Measurements from ENCODE around the gene PADI3. TPM values are rescaled to one million over a fixed set of nuclear protein-coding genes. Genes with fewer than 3 reads are reported as not detected.

The PADI3 gene
- total RNA-seq, 1 experiment from 2014 or later = not detected

DNA sequence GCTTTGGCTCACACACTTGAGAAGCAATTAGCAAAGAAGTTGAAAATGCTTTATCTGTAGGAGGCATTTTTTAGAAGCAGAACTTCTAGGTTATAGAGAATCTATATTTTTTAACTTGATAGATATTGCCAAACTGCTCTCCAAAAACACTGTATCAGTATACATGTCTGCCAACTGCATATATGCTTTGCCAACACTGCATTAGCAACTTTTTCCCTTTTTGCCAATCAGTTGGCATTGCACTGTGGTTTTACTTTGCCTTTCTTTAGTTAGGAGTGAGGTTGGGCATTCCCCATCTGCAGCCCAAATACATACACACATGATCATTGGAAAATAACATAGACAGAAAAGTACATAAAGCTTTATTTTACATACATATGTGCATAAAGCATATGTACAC lies 15.0 kb downstream of the PADI3 start:
- Histone ChIP-seq H3K9me2 (replicated peaks; ENCODE audit: insufficient read depth, low read length) (no peaks in the 10 kb centered on the region), H3K27ac (ENCODE audit: low read length) (no peak overlapping the region)

GRCh38 chr1:17264470-17264869 lies 15.6 kb downstream of the PADI3 start:
- H2AFZ ChIP-seq (ENCODE audit: low read length) = no peak overlapping the region
- no peak for DNase-seq
- no peaks in the 10 kb centered on the region for H3K9me3 ChIP-seq (ENCODE audit: low read length)
- H3K4me2 ChIP-seq (ENCODE audit: low read depth, low read length, poor library complexity, severe bottlenecking) = no peak overlapping the region
- H3K27me3 ChIP-seq (ENCODE audit: low read length) = no peaks in the 10 kb centered on the region
- H3K4me1 ChIP-seq (ENCODE audit: low read length) = no peaks in the 10 kb centered on the region
- H3K9me2 ChIP-seq (replicated peaks; ENCODE audit: insufficient read depth, low read length) = no peaks in the 10 kb centered on the region
- H4K20me1 ChIP-seq (ENCODE audit: insufficient read depth, low read depth, low read length) = no peaks in the 10 kb centered on the region
- H3K27ac ChIP-seq (ENCODE audit: low read length) = no peak overlapping the region
- H3K4me3 ChIP-seq (ENCODE audit: low read length) = no peak overlapping the region
- no peak overlapping the region for H3K9ac ChIP-seq (ENCODE audit: low read length)
- H3K79me2 ChIP-seq (ENCODE audit: low read length) = no peaks in the 10 kb centered on the region
- H3K36me3 ChIP-seq (ENCODE audit: insufficient read depth, low read length) = no peaks in the 10 kb centered on the region

More for the DNA sequence above, 15.0 kb downstream of the PADI3 start:
- no peak overlapping the region for H3K4me2 ChIP-seq (ENCODE audit: low read depth, low read length, poor library complexity, severe bottlenecking)
- no peak for DNase-seq
- no peaks in the 10 kb centered on the region for H3K36me3 ChIP-seq (ENCODE audit: insufficient read depth, low read length)
- no peaks in the 10 kb centered on the region for H3K27me3 ChIP-seq (ENCODE audit: low read length)
- H2AFZ ChIP-seq (ENCODE audit: low read length) = no peak overlapping the region
- no peaks in the 10 kb centered on the region for H3K9me3 ChIP-seq (ENCODE audit: low read length)
- H3K4me1 ChIP-seq (ENCODE audit: low read length) = no peaks in the 10 kb centered on the region
- no peak overlapping the region for H3K4me3 ChIP-seq (ENCODE audit: low read length)
- no peaks in the 10 kb centered on the region for H3K79me2 ChIP-seq (ENCODE audit: low read length)
- H4K20me1 ChIP-seq (ENCODE audit: insufficient read depth, low read depth, low read length) = no peaks in the 10 kb centered on the region
- no peak overlapping the region for H3K9ac ChIP-seq (ENCODE audit: low read length)

- Histone ChIP-seq H3K79me2 (ENCODE audit: low read length) (no peaks in the 10 kb centered on the region), H3K4me2 (ENCODE audit: low read depth, low read length, poor library complexity, severe bottlenecking) (no peak overlapping the region), H3K9me2 (replicated peaks; ENCODE audit: insufficient read depth, low read length) (no peaks in the 10 kb centered on the region), H3K36me3 (ENCODE audit: insufficient read depth, low read length) (no peaks in the 10 kb centered on the region), H3K4me1 (ENCODE audit: low read length) (no peaks in the 10 kb centered on the region), H3K27ac (ENCODE audit: low read length) (no peak overlapping the region), H3K9me3 (ENCODE audit: low read length) (no peaks in the 10 kb centered on the region), H2AFZ (ENCODE audit: low read length) (no peak overlapping the region), H3K4me3 (ENCODE audit: low read length) (no peak overlapping the region), H3K9ac (ENCODE audit: low read length) (no peak overlapping the region), H4K20me1 (ENCODE audit: insufficient read depth, low read depth, low read length) (no peaks in the 10 kb centered on the region), H3K27me3 (ENCODE audit: low read length) (no peaks in the 10 kb centered on the region)
- no peak for DNase-seq
Measured at GRCh38 chr1:17265162-17265561, 16.3 kb downstream of the PADI3 start.

DNA sequence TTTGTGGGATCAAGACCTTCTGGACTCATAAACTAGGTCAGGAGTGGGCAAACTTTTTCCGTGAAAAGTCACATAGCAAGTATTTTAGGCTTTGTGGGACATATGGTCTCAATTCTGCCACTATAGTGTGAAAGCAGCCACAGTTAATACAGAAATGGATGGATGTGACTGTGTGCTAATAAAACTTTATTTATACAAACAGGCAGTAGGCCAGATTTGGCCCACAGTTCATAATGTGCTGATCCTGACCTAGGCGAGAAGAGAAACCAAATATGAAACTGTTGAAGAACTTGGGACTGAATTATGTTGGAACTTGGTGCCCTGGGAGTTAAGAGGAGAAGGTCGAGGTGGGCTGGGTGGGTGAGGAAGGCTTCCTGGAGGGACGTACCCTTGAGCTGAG lies 17.1 kb downstream of the PADI3 start:
- no peaks in the 10 kb centered on the region for H4K20me1 ChIP-seq (ENCODE audit: insufficient read depth, low read depth, low read length)
- H3K9me3 ChIP-seq (ENCODE audit: low read length) = no peaks in the 10 kb centered on the region
- H3K9ac ChIP-seq (ENCODE audit: low read length) = no peak overlapping the region
- no peaks in the 10 kb centered on the region for H3K4me1 ChIP-seq (ENCODE audit: low read length)
- no peak overlapping the region for H3K4me3 ChIP-seq (ENCODE audit: low read length)
- H3K27ac ChIP-seq (ENCODE audit: low read length) = no peak overlapping the region
- no peaks in the 10 kb centered on the region for H3K9me2 ChIP-seq (replicated peaks; ENCODE audit: insufficient read depth, low read length)
- no peak for DNase-seq
- no peaks in the 10 kb centered on the region for H3K27me3 ChIP-seq (ENCODE audit: low read length)
- H3K36me3 ChIP-seq (ENCODE audit: insufficient read depth, low read length) = no peaks in the 10 kb centered on the region
- H2AFZ ChIP-seq (ENCODE audit: low read length) = no peak overlapping the region
- H3K79me2 ChIP-seq (ENCODE audit: low read length) = no peaks in the 10 kb centered on the region
- H3K4me2 ChIP-seq (ENCODE audit: low read depth, low read length, poor library complexity, severe bottlenecking) = no peak overlapping the region

DNA sequence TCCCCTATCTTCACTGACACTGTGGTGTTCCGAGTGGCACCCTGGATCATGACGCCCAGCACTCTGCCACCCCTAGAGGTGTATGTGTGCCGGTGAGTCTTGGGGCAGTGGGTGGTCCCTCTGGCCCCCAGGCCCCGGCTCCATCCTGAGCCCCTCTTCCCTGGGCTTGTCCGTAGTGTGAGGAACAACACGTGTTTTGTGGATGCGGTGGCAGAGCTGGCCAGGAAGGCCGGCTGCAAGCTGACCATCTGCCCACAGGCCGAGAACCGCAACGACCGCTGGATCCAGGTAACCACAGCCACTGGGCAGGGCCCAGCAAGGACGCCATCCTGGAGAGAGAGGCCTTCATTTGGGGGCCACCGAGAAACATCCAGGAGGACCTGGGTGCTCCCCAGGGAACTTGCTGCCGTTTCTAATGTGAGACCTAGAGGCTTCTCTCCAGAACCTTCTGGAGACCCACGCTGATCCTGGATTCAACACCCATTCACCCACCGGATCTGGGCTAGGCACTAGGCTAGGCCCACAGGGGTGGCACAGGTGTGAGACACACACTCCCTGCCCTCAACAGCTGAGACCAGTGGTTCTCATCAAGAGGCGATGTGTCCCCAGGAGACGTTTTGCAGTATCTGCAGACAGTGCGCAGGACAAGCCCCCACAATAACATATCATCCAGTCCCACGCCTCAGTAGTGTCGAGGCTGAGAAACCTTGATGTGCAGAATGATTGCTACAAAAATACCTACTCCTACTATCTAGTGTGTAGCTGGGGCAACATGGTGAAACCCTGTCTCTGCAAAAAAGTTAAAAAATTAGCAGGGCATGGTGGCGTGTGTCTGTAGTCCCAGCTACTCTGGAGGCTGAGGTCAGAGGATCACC lies 22.2 kb downstream of the PADI3 start:
- H3K36me3 ChIP-seq (ENCODE audit: insufficient read depth, low read length) = no peaks in the 10 kb centered on the region
- H3K27ac ChIP-seq (ENCODE audit: low read length) = no peak overlapping the region
- no peaks in the 10 kb centered on the region for H3K79me2 ChIP-seq (ENCODE audit: low read length)
- no peak overlapping the region for H3K4me2 ChIP-seq (ENCODE audit: low read depth, low read length, poor library complexity, severe bottlenecking)
- no peaks in the 10 kb centered on the region for H3K27me3 ChIP-seq (ENCODE audit: low read length)
- H2AFZ ChIP-seq (ENCODE audit: low read length) = no peak overlapping the region
- no peaks in the 10 kb centered on the region for H4K20me1 ChIP-seq (ENCODE audit: insufficient read depth, low read depth, low read length)
- no peaks in the 10 kb centered on the region for H3K4me1 ChIP-seq (ENCODE audit: low read length)
- no peak overlapping the region for H3K9ac ChIP-seq (ENCODE audit: low read length)
- H3K4me3 ChIP-seq (ENCODE audit: low read length) = no peak overlapping the region
- H3K9me3 ChIP-seq (ENCODE audit: low read length) = no peaks in the 10 kb centered on the region
- H3K9me2 ChIP-seq (replicated peaks; ENCODE audit: insufficient read depth, low read length) = no peaks in the 10 kb centered on the region
- DNase-seq = no peak

DNA sequence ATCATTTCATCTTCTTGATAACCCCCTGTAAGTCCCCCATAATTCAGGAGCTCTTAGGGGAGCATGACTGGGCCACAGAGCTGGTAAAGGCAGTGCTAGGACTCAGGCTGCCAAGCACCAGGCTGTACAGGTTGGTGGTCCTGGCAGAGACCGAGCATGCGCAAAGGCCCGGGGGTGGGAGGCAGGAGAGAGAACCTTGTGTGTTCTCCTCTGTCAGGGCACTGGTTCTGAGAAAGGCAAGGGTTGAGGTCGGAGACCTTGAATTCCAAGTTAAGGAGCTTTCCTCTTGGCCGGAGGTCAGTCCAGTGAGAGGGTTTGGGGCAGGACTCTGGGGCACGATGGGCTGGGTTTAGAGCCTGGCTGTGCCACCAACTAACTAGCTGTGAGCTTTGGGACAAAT lies 23.2 kb downstream of the PADI3 start:
- H3K9ac ChIP-seq (ENCODE audit: low read length) = no peak overlapping the region
- no peak overlapping the region for H3K4me3 ChIP-seq (ENCODE audit: low read length)
- H4K20me1 ChIP-seq (ENCODE audit: insufficient read depth, low read depth, low read length) = no peaks in the 10 kb centered on the region
- H3K27ac ChIP-seq (ENCODE audit: low read length) = no peak overlapping the region
- no peak overlapping the region for H2AFZ ChIP-seq (ENCODE audit: low read length)
- H3K79me2 ChIP-seq (ENCODE audit: low read length) = no peaks in the 10 kb centered on the region
- no peaks in the 10 kb centered on the region for H3K9me2 ChIP-seq (replicated peaks; ENCODE audit: insufficient read depth, low read length)
- no peak overlapping the region for H3K4me2 ChIP-seq (ENCODE audit: low read depth, low read length, poor library complexity, severe bottlenecking)
- no peaks in the 10 kb centered on the region for H3K4me1 ChIP-seq (ENCODE audit: low read length)
- H3K36me3 ChIP-seq (ENCODE audit: insufficient read depth, low read length) = no peaks in the 10 kb centered on the region
- no peak for DNase-seq
- H3K9me3 ChIP-seq (ENCODE audit: low read length) = no peaks in the 10 kb centered on the region
- no peaks in the 10 kb centered on the region for H3K27me3 ChIP-seq (ENCODE audit: low read length)

- DNase-seq = no peak
- H3K4me1 ChIP-seq (ENCODE audit: low read length) = no peaks in the 10 kb centered on the region
- H2AFZ ChIP-seq (ENCODE audit: low read length) = no peak overlapping the region
- H3K4me3 ChIP-seq (ENCODE audit: low read length) = no peak overlapping the region
- no peaks in the 10 kb centered on the region for H3K9me2 ChIP-seq (replicated peaks; ENCODE audit: insufficient read depth, low read length)
- no peaks in the 10 kb centered on the region for H3K36me3 ChIP-seq (ENCODE audit: insufficient read depth, low read length)
- H3K9me3 ChIP-seq (ENCODE audit: low read length) = no peaks in the 10 kb centered on the region
- H3K79me2 ChIP-seq (ENCODE audit: low read length) = no peaks in the 10 kb centered on the region
- H3K27ac ChIP-seq (ENCODE audit: low read length) = no peak overlapping the region
- no peak overlapping the region for H3K9ac ChIP-seq (ENCODE audit: low read length)
- H3K27me3 ChIP-seq (ENCODE audit: low read length) = no peaks in the 10 kb centered on the region
- H4K20me1 ChIP-seq (ENCODE audit: insufficient read depth, low read depth, low read length) = no peaks in the 10 kb centered on the region
- no peak overlapping the region for H3K4me2 ChIP-seq (ENCODE audit: low read depth, low read length, poor library complexity, severe bottlenecking)
Measured at GRCh38 chr1:17272646-17273045, 23.7 kb downstream of the PADI3 start.

DNA sequence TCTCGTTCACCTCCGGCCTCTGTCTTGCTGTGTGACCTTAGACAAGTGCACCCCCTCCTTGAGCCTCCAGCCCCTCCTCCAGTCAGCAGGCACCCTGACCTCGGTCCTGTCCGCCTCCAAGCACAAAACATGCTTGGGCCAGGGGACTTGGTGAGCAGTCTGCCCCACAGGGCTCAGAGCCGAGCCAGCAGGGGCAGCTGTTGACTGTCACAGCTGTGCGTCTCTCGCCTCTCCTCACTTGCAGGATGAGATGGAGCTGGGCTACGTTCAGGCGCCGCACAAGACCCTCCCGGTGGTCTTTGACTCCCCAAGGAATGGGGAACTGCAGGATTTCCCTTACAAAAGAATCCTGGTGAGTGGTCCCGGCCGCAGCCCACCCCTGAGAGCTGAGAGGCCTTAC lies 24.2 kb downstream of the PADI3 start:
- no peak overlapping the region for H3K4me2 ChIP-seq (ENCODE audit: low read depth, low read length, poor library complexity, severe bottlenecking)
- H4K20me1 ChIP-seq (ENCODE audit: insufficient read depth, low read depth, low read length) = no peaks in the 10 kb centered on the region
- no peaks in the 10 kb centered on the region for H3K79me2 ChIP-seq (ENCODE audit: low read length)
- no peak overlapping the region for H3K9ac ChIP-seq (ENCODE audit: low read length)
- H2AFZ ChIP-seq (ENCODE audit: low read length) = no peak overlapping the region
- no peaks in the 10 kb centered on the region for H3K27me3 ChIP-seq (ENCODE audit: low read length)
- H3K9me3 ChIP-seq (ENCODE audit: low read length) = no peaks in the 10 kb centered on the region
- H3K4me3 ChIP-seq (ENCODE audit: low read length) = no peak overlapping the region
- H3K4me1 ChIP-seq (ENCODE audit: low read length) = no peaks in the 10 kb centered on the region
- no peaks in the 10 kb centered on the region for H3K9me2 ChIP-seq (replicated peaks; ENCODE audit: insufficient read depth, low read length)
- H3K27ac ChIP-seq (ENCODE audit: low read length) = no peak overlapping the region
- DNase-seq = peak; percentile 6
- H3K36me3 ChIP-seq (ENCODE audit: insufficient read depth, low read length) = no peaks in the 10 kb centered on the region

All from Karpas-422 (cell line).